Measurements from ENCODE around the gene RPTOR.
A peak's percentile ranks its signal among the peaks of the same experiment; 100 is the strongest.

Gene RPTOR

GRCh38 chr17:80671825-80672110 is 127.1 kb downstream of the RPTOR start:
- Mint-ChIP-seq H3K9me3 (no peaks in the 10 kb centered on the region), H3K4me3 (no peak overlapping the region), H3K4me1 (ENCODE audit: low read depth) (peaks cover 68% of the 10 kb centered on the region), H3K27me3 (no peaks in the 10 kb centered on the region), H3K27ac (no peak overlapping the region), H3K36me3 (ENCODE audit: low read depth) (peaks cover 23% of the 10 kb centered on the region)
- DNase-seq: no peak

GRCh38 chr17:80673152-80673920 is 128.7 kb downstream of the RPTOR start:
- Mint-ChIP-seq H3K4me1 (ENCODE audit: low read depth) (peaks cover 68% of the 10 kb centered on the region), H3K36me3 (ENCODE audit: low read depth) (peaks cover 13% of the 10 kb centered on the region), H3K27me3 (no peaks in the 10 kb centered on the region), H3K4me3 (peak overlapping the region; percentile 3), H3K9me3 (no peaks in the 10 kb centered on the region), H3K27ac (peak overlapping the region; percentile 6)
- no peak for DNase-seq

GRCh38 chr17:80675438-80676095 is 130.9 kb downstream of the RPTOR start:
- Mint-ChIP-seq H3K4me1 (ENCODE audit: low read depth) (peaks cover 73% of the 10 kb centered on the region), H3K27ac (no peak overlapping the region), H3K4me3 (no peak overlapping the region), H3K9me3 (no peaks in the 10 kb centered on the region), H3K27me3 (no peaks in the 10 kb centered on the region), H3K36me3 (ENCODE audit: low read depth) (peaks cover 10% of the 10 kb centered on the region)
- no peak for DNase-seq

- Mint-ChIP-seq H3K9me3 (no peaks in the 10 kb centered on the region), H3K4me1 (ENCODE audit: low read depth) (peaks cover 69% of the 10 kb centered on the region), H3K36me3 (ENCODE audit: low read depth) (peaks cover 8% of the 10 kb centered on the region), H3K27ac (no peak overlapping the region), H3K27me3 (no peaks in the 10 kb centered on the region), H3K4me3 (no peak overlapping the region)
- DNase-seq: no peak
Measured at GRCh38 chr17:80676096-80676466, 131.4 kb downstream of the RPTOR start.

GRCh38 chr17:80676564-80676963 is 131.9 kb downstream of the RPTOR start:
- Mint-ChIP-seq H3K27ac (peak overlapping the region; percentile 52), H3K4me1 (ENCODE audit: low read depth) (peaks cover 66% of the 10 kb centered on the region), H3K27me3 (no peaks in the 10 kb centered on the region), H3K9me3 (no peaks in the 10 kb centered on the region), H3K36me3 (ENCODE audit: low read depth) (peaks cover 6% of the 10 kb centered on the region), H3K4me3 (no peak overlapping the region)
- DNase-seq: no peak

DNA sequence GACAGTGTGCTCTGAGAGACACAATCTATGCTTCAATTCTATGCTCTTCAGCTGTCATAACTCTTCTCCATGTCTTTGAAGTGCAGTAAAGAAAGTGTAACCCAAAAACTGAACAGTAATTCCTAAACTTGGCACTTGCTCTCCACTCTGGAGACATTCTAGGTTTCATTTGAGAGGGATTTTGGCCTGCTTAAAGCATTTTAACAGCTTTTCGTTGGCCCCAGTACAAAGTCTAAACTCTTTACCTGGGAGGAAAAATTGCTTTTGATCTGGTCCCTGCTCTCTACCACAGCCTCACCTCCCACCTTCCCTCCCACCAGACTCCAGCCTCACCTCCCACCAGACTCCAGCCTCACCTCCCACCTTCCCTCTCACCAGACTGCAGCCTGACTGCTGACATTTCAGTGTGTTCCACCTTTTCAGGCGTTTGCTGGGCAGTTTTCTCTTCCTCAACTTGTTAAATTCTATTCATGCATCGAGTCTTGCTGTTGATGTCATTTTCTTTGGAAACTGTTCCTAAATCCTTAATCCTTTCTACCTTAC is 132.6 kb downstream of the RPTOR start:
- Mint-ChIP-seq H3K36me3 (ENCODE audit: low read depth) (peaks cover 2% of the 10 kb centered on the region), H3K4me1 (ENCODE audit: low read depth) (peaks cover 68% of the 10 kb centered on the region), H3K27me3 (no peaks in the 10 kb centered on the region), H3K27ac (peak overlapping the region; percentile 47), H3K4me3 (no peak overlapping the region), H3K9me3 (no peaks in the 10 kb centered on the region)
- DNase-seq: no peak

DNA sequence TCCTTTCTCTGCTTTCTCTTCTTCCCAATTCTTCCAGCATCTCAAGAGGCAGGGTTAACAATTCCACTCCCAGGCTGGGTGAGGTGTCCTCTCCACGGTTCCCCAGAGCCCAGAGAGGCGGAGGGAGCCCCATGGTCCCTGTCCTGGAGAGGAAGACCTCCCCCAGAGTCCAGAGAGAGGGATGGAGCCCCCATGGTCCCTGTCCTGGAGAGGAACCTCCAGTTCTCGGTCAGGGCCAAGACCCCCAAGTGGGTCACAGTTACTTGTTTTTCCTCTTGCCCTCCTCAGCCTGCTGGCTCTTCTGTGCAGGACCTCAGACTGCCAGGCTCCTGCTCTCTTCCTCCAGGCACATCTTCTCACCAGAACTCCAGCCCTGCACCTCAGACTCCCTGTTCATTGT is 135.2 kb downstream of the RPTOR start:
- DNase-seq: no peak
- H3K27me3 Mint-ChIP-seq: no peaks in the 10 kb centered on the region
- peaks cover 18% of the 10 kb centered on the region for H3K36me3 Mint-ChIP-seq (ENCODE audit: low read depth)
- no peaks in the 10 kb centered on the region for H3K9me3 Mint-ChIP-seq
- H3K27ac Mint-ChIP-seq: peak overlapping the region; percentile 88
- H3K4me1 Mint-ChIP-seq (ENCODE audit: low read depth): peaks cover 56% of the 10 kb centered on the region
- H3K4me3 Mint-ChIP-seq: no peak overlapping the region

GRCh38 chr17:80681215-80681614 is 136.6 kb downstream of the RPTOR start:
- no peak for DNase-seq
- H3K4me3 Mint-ChIP-seq: no peak overlapping the region
- no peak overlapping the region for H3K27ac Mint-ChIP-seq
- H3K4me1 Mint-ChIP-seq (ENCODE audit: low read depth): peaks cover 46% of the 10 kb centered on the region
- H3K36me3 Mint-ChIP-seq (ENCODE audit: low read depth): peaks cover 24% of the 10 kb centered on the region
- no peaks in the 10 kb centered on the region for H3K27me3 Mint-ChIP-seq
- H3K9me3 Mint-ChIP-seq: no peaks in the 10 kb centered on the region

GRCh38 chr17:80682372-80682771 is 137.7 kb downstream of the RPTOR start:
- peaks cover 41% of the 10 kb centered on the region for H3K4me1 Mint-ChIP-seq (ENCODE audit: low read depth)

GRCh38 chr17:80683625-80684104 is 139.0 kb downstream of the RPTOR start:
- Mint-ChIP-seq H3K4me1 (ENCODE audit: low read depth) (peaks cover 30% of the 10 kb centered on the region), H3K36me3 (ENCODE audit: low read depth) (peaks cover 35% of the 10 kb centered on the region), H3K27me3 (no peaks in the 10 kb centered on the region), H3K27ac (no peak overlapping the region), H3K9me3 (no peaks in the 10 kb centered on the region), H3K4me3 (no peak overlapping the region)
- DNase-seq: no peak

More at GRCh38 chr17:80682372-80682771, 137.7 kb downstream of the RPTOR start:
- no peak for DNase-seq
- Mint-ChIP-seq H3K9me3 (no peaks in the 10 kb centered on the region), H3K4me3 (no peak overlapping the region), H3K27me3 (no peaks in the 10 kb centered on the region), H3K27ac (peak overlapping the region; percentile 35), H3K36me3 (ENCODE audit: low read depth) (peaks cover 28% of the 10 kb centered on the region)

- no peak overlapping the region for H3K4me3 Mint-ChIP-seq
- H3K27ac Mint-ChIP-seq: no peak overlapping the region
- peaks cover 46% of the 10 kb centered on the region for H3K36me3 Mint-ChIP-seq (ENCODE audit: low read depth)
- DNase-seq: no peak
- no peaks in the 10 kb centered on the region for H3K9me3 Mint-ChIP-seq
- peaks cover 26% of the 10 kb centered on the region for H3K4me1 Mint-ChIP-seq (ENCODE audit: low read depth)
- H3K27me3 Mint-ChIP-seq: no peaks in the 10 kb centered on the region
Measured at GRCh38 chr17:80687839-80688238, 143.2 kb downstream of the RPTOR start.

GRCh38 chr17:80689129-80689619 is 144.5 kb downstream of the RPTOR start:
- Mint-ChIP-seq H3K36me3 (ENCODE audit: low read depth) (peaks cover 38% of the 10 kb centered on the region), H3K27me3 (no peaks in the 10 kb centered on the region), H3K4me1 (ENCODE audit: low read depth) (peaks cover 28% of the 10 kb centered on the region), H3K27ac (no peak overlapping the region), H3K9me3 (no peaks in the 10 kb centered on the region), H3K4me3 (no peak overlapping the region)
- no peak for DNase-seq

- no peak for DNase-seq
- Mint-ChIP-seq H3K4me3 (no peak overlapping the region), H3K27me3 (no peaks in the 10 kb centered on the region), H3K27ac (no peak overlapping the region), H3K36me3 (ENCODE audit: low read depth) (peaks cover 26% of the 10 kb centered on the region), H3K9me3 (no peaks in the 10 kb centered on the region), H3K4me1 (ENCODE audit: low read depth) (peaks cover 50% of the 10 kb centered on the region)
Measured at GRCh38 chr17:80691784-80692183, 147.1 kb downstream of the RPTOR start.

DNA sequence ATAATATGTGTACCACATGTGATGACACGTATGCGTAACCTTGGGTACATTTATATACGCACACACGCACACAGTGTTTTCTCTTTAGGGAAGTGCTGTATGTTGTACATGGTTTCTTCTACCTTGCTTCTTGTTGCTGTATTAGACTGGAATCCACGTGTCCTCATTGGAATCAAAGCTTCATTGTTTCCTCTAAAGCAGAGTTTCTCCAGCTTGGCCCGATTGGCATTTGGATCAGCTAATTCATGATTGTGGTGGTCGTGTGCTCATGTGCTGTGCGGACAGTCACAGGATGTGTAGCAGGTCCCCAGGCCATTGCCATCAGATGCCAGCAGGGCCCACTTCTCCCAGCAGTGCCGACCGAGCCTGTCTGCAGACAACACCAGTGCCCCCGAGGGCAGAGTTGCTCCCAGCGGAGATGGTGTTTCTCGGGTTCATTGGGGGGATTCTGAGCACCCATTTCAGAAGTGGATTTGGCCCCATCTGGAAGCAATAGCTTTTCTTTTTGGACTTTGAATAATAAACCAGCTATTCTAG is 148.4 kb downstream of the RPTOR start:
- Mint-ChIP-seq H3K9me3 (no peaks in the 10 kb centered on the region), H3K4me3 (no peak overlapping the region), H3K27ac (no peak overlapping the region), H3K27me3 (no peaks in the 10 kb centered on the region), H3K4me1 (ENCODE audit: low read depth) (peaks cover 58% of the 10 kb centered on the region), H3K36me3 (ENCODE audit: low read depth) (peaks cover 22% of the 10 kb centered on the region)
- no peak for DNase-seq

DNA sequence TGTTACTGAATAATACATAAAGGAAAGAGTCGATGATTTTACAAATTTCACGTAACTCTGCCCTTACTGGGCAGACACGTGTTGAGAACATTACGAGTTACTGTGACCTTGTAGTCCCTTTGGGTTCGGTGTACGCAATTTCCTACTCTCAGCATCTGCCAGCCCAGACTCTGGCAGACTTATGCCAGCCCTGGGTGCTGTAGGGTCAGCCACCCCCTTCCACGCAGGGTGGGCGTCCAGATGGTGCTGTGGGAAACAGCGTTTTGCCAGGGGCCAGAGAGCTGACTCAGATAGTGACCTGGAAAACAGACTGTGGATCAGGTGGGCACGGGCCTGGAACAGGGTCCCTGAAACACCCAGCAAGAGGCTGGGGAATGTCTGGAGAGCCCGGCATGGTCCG is 148.9 kb downstream of the RPTOR start:
- no peaks in the 10 kb centered on the region for H3K27me3 Mint-ChIP-seq
- peaks cover 60% of the 10 kb centered on the region for H3K4me1 Mint-ChIP-seq (ENCODE audit: low read depth)

More for the DNA sequence above, 148.9 kb downstream of the RPTOR start:
- DNase-seq: no peak
- no peak overlapping the region for H3K27ac Mint-ChIP-seq
- no peaks in the 10 kb centered on the region for H3K9me3 Mint-ChIP-seq
- H3K4me3 Mint-ChIP-seq: no peak overlapping the region
- H3K36me3 Mint-ChIP-seq (ENCODE audit: low read depth): peaks cover 17% of the 10 kb centered on the region

Data from activated T-cell treated with anti-CD3 and anti-CD28 coated beads, Interleukin-2, amount 50 U/mL, for 24 hours (primary cell).